ENCODE data around the gene RAD51B.
"Not testable (repeated sequence)": the region's sequence is repeated elsewhere in the genome, so short reads cannot be mapped to it uniquely, and the experiment has no call there.

The RAD51B gene

GRCh38 chr14:68181519-68182326 lies 362.1 kb downstream of the RAD51B start:
- H3K9me3 ChIP-seq = no peaks in the 10 kb centered on the region
- H3K4me3 ChIP-seq (ENCODE audit: low read depth, low read length) = no peak overlapping the region
- no peaks in the 10 kb centered on the region for H3K36me3 ChIP-seq
- no peaks in the 10 kb centered on the region for H3K4me1 ChIP-seq
- no peak for DNase-seq
- TF ChIP-seq, protein P1, sequence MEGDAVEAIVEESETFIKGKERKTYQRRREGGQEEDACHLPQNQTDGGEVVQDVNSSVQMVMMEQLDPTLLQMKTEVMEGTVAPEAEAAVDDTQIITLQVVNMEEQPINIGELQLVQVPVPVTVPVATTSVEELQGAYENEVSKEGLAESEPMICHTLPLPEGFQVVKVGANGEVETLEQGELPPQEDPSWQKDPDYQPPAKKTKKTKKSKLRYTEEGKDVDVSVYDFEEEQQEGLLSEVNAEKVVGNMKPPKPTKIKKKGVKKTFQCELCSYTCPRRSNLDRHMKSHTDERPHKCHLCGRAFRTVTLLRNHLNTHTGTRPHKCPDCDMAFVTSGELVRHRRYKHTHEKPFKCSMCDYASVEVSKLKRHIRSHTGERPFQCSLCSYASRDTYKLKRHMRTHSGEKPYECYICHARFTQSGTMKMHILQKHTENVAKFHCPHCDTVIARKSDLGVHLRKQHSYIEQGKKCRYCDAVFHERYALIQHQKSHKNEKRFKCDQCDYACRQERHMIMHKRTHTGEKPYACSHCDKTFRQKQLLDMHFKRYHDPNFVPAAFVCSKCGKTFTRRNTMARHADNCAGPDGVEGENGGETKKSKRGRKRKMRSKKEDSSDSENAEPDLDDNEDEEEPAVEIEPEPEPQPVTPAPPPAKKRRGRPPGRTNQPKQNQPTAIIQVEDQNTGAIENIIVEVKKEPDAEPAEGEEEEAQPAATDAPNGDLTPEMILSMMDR (IDR thresholded peaks at IDR 0.05; ENCODE audit: low read depth, low read length) = no peak
- peaks cover 22% of the 10 kb centered on the region for H3K27me3 ChIP-seq

DNA sequence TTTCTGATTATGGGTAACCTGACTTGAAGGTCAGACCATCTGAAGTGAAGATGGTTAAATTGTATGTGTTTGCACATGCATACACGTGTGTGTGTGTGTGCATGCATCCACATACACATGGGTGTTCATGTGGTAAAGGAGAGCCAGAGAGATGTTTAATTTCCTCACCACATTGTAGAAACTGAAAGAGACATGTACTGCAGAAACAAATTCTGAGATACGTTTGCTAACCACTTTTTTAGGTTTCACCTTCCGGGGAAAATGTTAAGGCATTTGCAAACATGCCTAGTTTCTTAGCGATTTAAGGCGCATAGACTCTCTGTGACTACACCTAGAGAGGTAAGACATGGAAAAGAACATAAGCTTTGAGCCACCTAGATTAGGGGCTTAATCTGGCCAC lies 362.9 kb downstream of the RAD51B start:
- H3K36me3 ChIP-seq = no peaks in the 10 kb centered on the region
- no peak for DNase-seq
- no peak overlapping the region for H3K4me3 ChIP-seq (ENCODE audit: low read depth, low read length)
- TF ChIP-seq, protein P1 (IDR thresholded peaks at IDR 0.05; ENCODE audit: low read depth, low read length) = no peak
- H3K27me3 ChIP-seq = peaks cover 22% of the 10 kb centered on the region
- no peaks in the 10 kb centered on the region; the same call in 1 of the 2 replicates for H3K9me3 ChIP-seq
- H3K4me1 ChIP-seq = no peaks in the 10 kb centered on the region

- H3K9me3 ChIP-seq; H3K4me1 ChIP-seq; H3K36me3 ChIP-seq; DNase-seq; H3K4me3 ChIP-seq (ENCODE audit: low read depth, low read length); H3K27me3 ChIP-seq: not testable (repeated sequence)
These were observed 367.1 kb downstream of the RAD51B start for GRCh38 chr14:68186500-68187276.

- no peaks in the 10 kb centered on the region; the same call in 1 of the 2 replicates for H3K9me3 ChIP-seq
- no peaks in the 10 kb centered on the region for H3K4me1 ChIP-seq
- H3K27me3 ChIP-seq = no peaks in the 10 kb centered on the region; the same call in none of the 2 replicates
- no peak for DNase-seq
- TF ChIP-seq, protein P1 (IDR thresholded peaks at IDR 0.05; ENCODE audit: low read depth, low read length) = no peak
- no peak overlapping the region for H3K4me3 ChIP-seq (ENCODE audit: low read depth, low read length)
- no peaks in the 10 kb centered on the region for H3K36me3 ChIP-seq
These were observed 368.6 kb downstream of the RAD51B start for GRCh38 chr14:68188174-68188573.

GRCh38 chr14:68190032-68190431 lies 370.5 kb downstream of the RAD51B start:
- Histone ChIP-seq H3K9me3 (no peaks in the 10 kb centered on the region; the same call in 1 of the 2 replicates), H3K27me3 (peaks cover 2% of the 10 kb centered on the region), H3K4me1 (no peaks in the 10 kb centered on the region), H3K36me3 (no peaks in the 10 kb centered on the region), H3K4me3 (ENCODE audit: low read depth, low read length) (no peak overlapping the region)
- TF ChIP-seq, protein P1 (IDR thresholded peaks at IDR 0.05; ENCODE audit: low read depth, low read length) = no peak
- DNase-seq = no peak

- no peaks in the 10 kb centered on the region for H3K4me1 ChIP-seq
- TF ChIP-seq, protein P1 (IDR thresholded peaks at IDR 0.05; ENCODE audit: low read depth, low read length) = no peak
- H3K36me3 ChIP-seq = no peaks in the 10 kb centered on the region
- DNase-seq = no peak
- no peak overlapping the region for H3K4me3 ChIP-seq (ENCODE audit: low read depth, low read length)
- H3K9me3 ChIP-seq = no peaks in the 10 kb centered on the region; the same call in 1 of the 2 replicates
- H3K27me3 ChIP-seq = peaks cover 2% of the 10 kb centered on the region
These were observed 372.2 kb downstream of the RAD51B start for GRCh38 chr14:68191567-68192321.

Data from BE2C (cell line).